Measurements from ENCODE around the gene CCP110.

The CCP110 gene

GRCh38 chr16:19523559-19524355 is at the start of gene CCP110:
TSS of gene CCP110 (plus strand) at chr16:19523942. CDS start at chr16:19527882, 3,940 bp downstream.
- DNase-seq (ENCODE audit: low read depth): peak; percentile 88

- no peak for DNase-seq (ENCODE audit: low read depth)
Measured at GRCh38 chr16:19474617-19475016, 49.1 kb upstream of the CCP110 start.

GRCh38 chr16:19478505-19478904 is 45.2 kb upstream of the CCP110 start:
- DNase-seq (ENCODE audit: low read depth): no peak

- no peak for DNase-seq (ENCODE audit: low read depth)
Measured at GRCh38 chr16:19479302-19479721, 44.4 kb upstream of the CCP110 start.

- DNase-seq (ENCODE audit: low read depth): no peak
Measured at GRCh38 chr16:19481296-19481695, 42.4 kb upstream of the CCP110 start.

- no peak for DNase-seq (ENCODE audit: low read depth)
Measured at GRCh38 chr16:19481769-19482168, 42.0 kb upstream of the CCP110 start.

GRCh38 chr16:19482291-19482690 is 41.5 kb upstream of the CCP110 start:
- DNase-seq (ENCODE audit: low read depth): no peak

- no peak for DNase-seq (ENCODE audit: low read depth)
Measured at GRCh38 chr16:19484096-19484495, 39.6 kb upstream of the CCP110 start.

- DNase-seq (ENCODE audit: low read depth): no peak
Measured at GRCh38 chr16:19485611-19486010, 38.1 kb upstream of the CCP110 start.

- no peak for DNase-seq (ENCODE audit: low read depth)
Measured at GRCh38 chr16:19486051-19486450, 37.7 kb upstream of the CCP110 start.

GRCh38 chr16:19486750-19487325 is 36.9 kb upstream of the CCP110 start:
- DNase-seq (ENCODE audit: low read depth): no peak

GRCh38 chr16:19488213-19488640 is 35.5 kb upstream of the CCP110 start:
- DNase-seq (ENCODE audit: low read depth): no peak

- no peak for DNase-seq (ENCODE audit: low read depth)
Measured at GRCh38 chr16:19490619-19491018, 33.1 kb upstream of the CCP110 start.

GRCh38 chr16:19497176-19497575 is 26.6 kb upstream of the CCP110 start:
- no peak for DNase-seq (ENCODE audit: low read depth)

GRCh38 chr16:19499006-19499405 is 24.7 kb upstream of the CCP110 start:
- DNase-seq (ENCODE audit: low read depth): no peak

GRCh38 chr16:19499481-19499880 is 24.3 kb upstream of the CCP110 start:
- DNase-seq (ENCODE audit: low read depth): no peak

- peak; percentile 42 for DNase-seq (ENCODE audit: low read depth)
Measured at GRCh38 chr16:19502395-19503131, 21.2 kb upstream of the CCP110 start.

- no peak for DNase-seq (ENCODE audit: low read depth)
Measured at GRCh38 chr16:19503461-19504075, 20.2 kb upstream of the CCP110 start.

- no peak for DNase-seq (ENCODE audit: low read depth)
Measured at GRCh38 chr16:19505600-19506303, 18.0 kb upstream of the CCP110 start.

GRCh38 chr16:19506965-19507364 is 16.8 kb upstream of the CCP110 start:
- no peak for DNase-seq (ENCODE audit: low read depth)

- no peak for DNase-seq (ENCODE audit: low read depth)
Measured at GRCh38 chr16:19507867-19508266, 15.9 kb upstream of the CCP110 start.

GRCh38 chr16:19512297-19512696 is 11.4 kb upstream of the CCP110 start:
- no peak for DNase-seq (ENCODE audit: low read depth)

Data from activated gamma-delta T cell treated with anti-CD3 and anti-CD28 coated beads, Interleukin-2, amount 50 U/mL, for 16 hours (primary cell).